Liver (tissue), 9 donors: ENCODE measurements around the gene SNAP25. TPM values are rescaled to one million over a fixed set of nuclear protein-coding genes. Genes with fewer than 3 reads are reported as not detected.

Experiments
- DNase-seq: peaks from one replicate; pipeline ENCODE4 v3.0.0-alpha.2; 2017; ENCODE audit warnings: low spot score
- H3K27ac ChIP-seq, 2 donors: one replicate each; pipeline ENCODE4 v1.7.0; 2013; ENCODE audit warnings: inconsistent platforms in 2 of 2, low read length in 2 of 2, control low read depth in 1 of 2, low read depth in 1 of 2, mild to moderate bottlenecking in 1 of 2
- H3K27me3 ChIP-seq, 4 donors: one replicate each; pipeline versions ENCODE4 v1.6.1 to v1.7.0; 2013; ENCODE audit warnings: low read length in 3 of 4, inconsistent platforms in 1 of 4, mild to moderate bottlenecking in 1 of 4, moderate library complexity in 1 of 4; ENCODE audit not compliant: control insufficient read depth in 4 of 4, insufficient read depth in 4 of 4
- H3K36me3 ChIP-seq, 4 donors: one replicate each; pipeline versions ENCODE4 v1.6.1 to v1.7.0; 2013; ENCODE audit warnings: low read length in 3 of 4, mild to moderate bottlenecking in 3 of 4, low read depth in 1 of 4, moderate library complexity in 1 of 4; ENCODE audit not compliant: control insufficient read depth in 4 of 4, insufficient read depth in 3 of 4
- H3K4me1 ChIP-seq, 4 donors: one replicate each; pipeline versions ENCODE4 v1.6.1 to v1.7.0; 2013; ENCODE audit warnings: low read length in 3 of 4, mild to moderate bottlenecking in 3 of 4, moderate library complexity in 1 of 4; ENCODE audit not compliant: control insufficient read depth in 4 of 4, insufficient read depth in 4 of 4
- H3K4me3 ChIP-seq, 3 donors: one replicate each; pipeline versions ENCODE4 v1.6.1 to v1.7.0; 2013; ENCODE audit warnings: low read length in 3 of 3, control low read depth in 1 of 3, low read depth in 1 of 3, mild to moderate bottlenecking in 1 of 3
- H3K9ac ChIP-seq, 2 donors: one replicate each; pipeline ENCODE4 v1.7.0; 2013; ENCODE audit warnings: low read length in 2 of 2, mild to moderate bottlenecking in 2 of 2, moderate library complexity in 2 of 2, control low read depth in 1 of 2, low read depth in 1 of 2
- H3K9me3 ChIP-seq, 4 donors: one replicate each; pipeline versions ENCODE4 v1.6.1 to v1.7.0; 2013; ENCODE audit warnings: low read length in 3 of 4; ENCODE audit not compliant: control insufficient read depth in 4 of 4
- EGR1 ChIP-seq, 2 donors: IDR thresholded peaks; 2 replicates each; pipeline ENCODE4 v1.6.1; 2016 to 2018; ENCODE audit warnings: antibody characterized with exemption in 2 of 2, low read depth in 2 of 2
- FOXA1 ChIP-seq: IDR thresholded peaks from 2 replicates; pipeline ENCODE4 v1.6.1; 2016; ENCODE audit warnings: antibody characterized with exemption
- FOXA2 ChIP-seq: IDR thresholded peaks from 2 replicates; pipeline ENCODE4 v1.6.1; 2016; ENCODE audit warnings: antibody characterized with exemption
- GABPA ChIP-seq, 2 donors: IDR thresholded peaks in 1 of 2; conservative IDR thresholded peaks in 1 of 2; 2 replicates each; pipeline ENCODE4 v1.6.1; 2016; ENCODE audit warnings: antibody characterized with exemption in 2 of 2, mild to moderate bottlenecking in 1 of 2, moderate library complexity in 1 of 2
- HNF4A ChIP-seq, 2 donors: conservative IDR thresholded peaks; 2 replicates each; pipeline ENCODE4 v1.6.1; 2016; ENCODE audit warnings: antibody characterized with exemption in 2 of 2, mild to moderate bottlenecking in 2 of 2
- HNF4G ChIP-seq: IDR thresholded peaks from 2 replicates; pipeline ENCODE4 v1.6.1; 2016; ENCODE audit warnings: antibody characterized with exemption
- JUND ChIP-seq, 2 donors: IDR thresholded peaks; 2 replicates each; pipeline ENCODE4 v1.6.1; 2016; ENCODE audit warnings: antibody characterized with exemption in 2 of 2
- NR2F2 ChIP-seq: IDR thresholded peaks from 2 replicates; pipeline ENCODE4 v1.6.1; 2016; ENCODE audit warnings: antibody characterized with exemption
- RAD21 ChIP-seq, 2 donors: IDR thresholded peaks; 2 replicates each; pipeline ENCODE4 v1.6.1; 2016; ENCODE audit warnings: antibody characterized with exemption in 2 of 2, mild to moderate bottlenecking in 2 of 2
- RXRA ChIP-seq, 2 donors: IDR thresholded peaks; 2 replicates each; pipeline ENCODE4 v1.6.1; 2017 to 2018; ENCODE audit warnings: antibody characterized with exemption in 2 of 2, mild to moderate bottlenecking in 1 of 2
- SP1 ChIP-seq: IDR thresholded peaks from 2 replicates; pipeline ENCODE4 v1.6.1; 2018; ENCODE audit warnings: antibody characterized with exemption, mild to moderate bottlenecking
- TAF1 ChIP-seq: conservative IDR thresholded peaks from 2 replicates; pipeline ENCODE4 v1.6.1; 2016; ENCODE audit warnings: antibody characterized with exemption, mild to moderate bottlenecking
- YY1 ChIP-seq: IDR thresholded peaks from 2 replicates; pipeline ENCODE4 v1.6.1; 2016; ENCODE audit warnings: antibody characterized with exemption, mild to moderate bottlenecking
- WGBS: extraction: QIAGEN DNeasy Blood & Tissue Kit; methylation state at CpG from one replicate; pipeline ENCODE4 v1.1.7; 2013; 5-methylcytosine and 5-hydroxymethylcytosine counted together
- polyA plus RNA-seq, 2 donors: library from polyadenylated mRNA; stranded (reverse) in 1 of 2; unstranded in 1 of 2; fragments of 200-250 nt in 1 of 2; fragments of >200 nt in 1 of 2; fragmentation: Nextera tagmentation in 1 of 2; extraction: Ambion mirVana in 1 of 2; gene quantifications; one replicate each; pipeline versions ENCODE4 v1.2.1 to v1.2.3, GENCODE V29; 2013 to 2015
- total RNA-seq, 2 donors: library from RNA; depleted of rRNA; stranded (reverse); fragments of >200 nt; gene quantifications; one replicate each; pipeline ENCODE4 v1.2.3, GENCODE V29; 2014
- TF ChIP-seq, protein P1 (sequence below): IDR thresholded peaks from 2 replicates; pipeline ENCODE4 v1.6.1; 2016; ENCODE audit warnings: antibody characterized with exemption, mild to moderate bottlenecking
- TF ChIP-seq, protein P2 (sequence below): IDR thresholded peaks from 2 replicates; pipeline ENCODE4 v1.6.1; 2016; ENCODE audit warnings: antibody characterized with exemption
- TF ChIP-seq, protein P3 (sequence below): IDR thresholded peaks from 2 replicates; pipeline ENCODE4 v1.6.1; 2016; ENCODE audit warnings: antibody characterized with exemption
- TF ChIP-seq, protein P4 (sequence below): fragments of 150-350 bp; IDR thresholded peaks from 2 replicates; pipeline ENCODE4 v1.5.1; 2017; ENCODE audit warnings: improper control_type of control experiment, low read depth, low read length; ENCODE audit not compliant: missing input control
- TF ChIP-seq, protein P5 (sequence below): IDR thresholded peaks from 2 replicates; pipeline ENCODE4 v1.6.1; 2016; ENCODE audit warnings: antibody characterized with exemption
- donor health status: healthy.
- donor health status: healthy.
- donor health status: healthy.
- donor health status: healthy.
- donor health status: healthy.

The SNAP25 gene
- total and polyA plus RNA-seq, 4 donors, result 0.32 to 2.7 (median 0.56) TPM

DNA sequence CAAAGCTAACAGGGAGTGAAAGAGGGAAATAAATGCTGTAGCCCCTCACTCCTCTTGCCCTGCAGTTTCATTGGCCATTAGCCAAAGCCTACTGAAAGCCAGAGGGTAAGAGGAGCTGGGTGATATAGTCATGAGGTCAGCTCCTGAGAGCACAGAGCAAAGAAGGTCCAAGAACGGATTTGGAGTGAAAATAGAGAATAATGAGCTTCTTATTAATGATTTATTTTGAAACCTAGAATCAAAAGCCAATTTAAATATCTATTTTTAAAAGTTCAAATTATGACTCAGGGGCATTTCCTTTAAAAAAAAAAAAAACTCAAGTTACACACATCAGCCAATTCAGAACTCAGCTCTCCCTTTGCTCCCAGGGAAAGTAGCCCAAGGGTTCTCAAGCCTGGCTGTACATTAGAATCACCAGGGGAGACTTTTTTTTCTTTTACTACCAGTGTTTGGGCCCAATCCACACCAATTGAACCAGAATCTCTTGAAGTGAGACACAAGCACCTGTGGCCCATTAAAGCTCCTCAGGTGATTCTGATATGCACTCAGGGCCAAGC lies 79.1 kb downstream of the SNAP25 start:
- Histone ChIP-seq H3K4me1 (no peaks in the 10 kb centered on the region), H3K36me3 (no peaks in the 10 kb centered on the region), H3K27ac (no peak overlapping the region), H3K9ac (no peak overlapping the region), H3K9me3 (no peaks in the 10 kb centered on the region), H3K4me3 (no peak overlapping the region), H3K27me3 (no peaks in the 10 kb centered on the region)
- TF ChIP-seq EGR1 (IDR thresholded peaks at IDR 0.05; ENCODE audit: low read depth in 2 of 2) (no peak), FOXA2 (no peak), RXRA (IDR thresholded peaks at IDR 0.05) (no peak), YY1 (no peak), GABPA (IDR thresholded peaks at IDR 0.05 in 1 of 2, conservative IDR thresholded peaks at IDR 0.05 in 1 of 2) (no peak), FOXA1 (no peak)
- TF ChIP-seq, protein P1, sequence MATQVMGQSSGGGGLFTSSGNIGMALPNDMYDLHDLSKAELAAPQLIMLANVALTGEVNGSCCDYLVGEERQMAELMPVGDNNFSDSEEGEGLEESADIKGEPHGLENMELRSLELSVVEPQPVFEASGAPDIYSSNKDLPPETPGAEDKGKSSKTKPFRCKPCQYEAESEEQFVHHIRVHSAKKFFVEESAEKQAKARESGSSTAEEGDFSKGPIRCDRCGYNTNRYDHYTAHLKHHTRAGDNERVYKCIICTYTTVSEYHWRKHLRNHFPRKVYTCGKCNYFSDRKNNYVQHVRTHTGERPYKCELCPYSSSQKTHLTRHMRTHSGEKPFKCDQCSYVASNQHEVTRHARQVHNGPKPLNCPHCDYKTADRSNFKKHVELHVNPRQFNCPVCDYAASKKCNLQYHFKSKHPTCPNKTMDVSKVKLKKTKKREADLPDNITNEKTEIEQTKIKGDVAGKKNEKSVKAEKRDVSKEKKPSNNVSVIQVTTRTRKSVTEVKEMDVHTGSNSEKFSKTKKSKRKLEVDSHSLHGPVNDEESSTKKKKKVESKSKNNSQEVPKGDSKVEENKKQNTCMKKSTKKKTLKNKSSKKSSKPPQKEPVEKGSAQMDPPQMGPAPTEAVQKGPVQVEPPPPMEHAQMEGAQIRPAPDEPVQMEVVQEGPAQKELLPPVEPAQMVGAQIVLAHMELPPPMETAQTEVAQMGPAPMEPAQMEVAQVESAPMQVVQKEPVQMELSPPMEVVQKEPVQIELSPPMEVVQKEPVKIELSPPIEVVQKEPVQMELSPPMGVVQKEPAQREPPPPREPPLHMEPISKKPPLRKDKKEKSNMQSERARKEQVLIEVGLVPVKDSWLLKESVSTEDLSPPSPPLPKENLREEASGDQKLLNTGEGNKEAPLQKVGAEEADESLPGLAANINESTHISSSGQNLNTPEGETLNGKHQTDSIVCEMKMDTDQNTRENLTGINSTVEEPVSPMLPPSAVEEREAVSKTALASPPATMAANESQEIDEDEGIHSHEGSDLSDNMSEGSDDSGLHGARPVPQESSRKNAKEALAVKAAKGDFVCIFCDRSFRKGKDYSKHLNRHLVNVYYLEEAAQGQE, result no peak
- TF ChIP-seq, protein P2, sequence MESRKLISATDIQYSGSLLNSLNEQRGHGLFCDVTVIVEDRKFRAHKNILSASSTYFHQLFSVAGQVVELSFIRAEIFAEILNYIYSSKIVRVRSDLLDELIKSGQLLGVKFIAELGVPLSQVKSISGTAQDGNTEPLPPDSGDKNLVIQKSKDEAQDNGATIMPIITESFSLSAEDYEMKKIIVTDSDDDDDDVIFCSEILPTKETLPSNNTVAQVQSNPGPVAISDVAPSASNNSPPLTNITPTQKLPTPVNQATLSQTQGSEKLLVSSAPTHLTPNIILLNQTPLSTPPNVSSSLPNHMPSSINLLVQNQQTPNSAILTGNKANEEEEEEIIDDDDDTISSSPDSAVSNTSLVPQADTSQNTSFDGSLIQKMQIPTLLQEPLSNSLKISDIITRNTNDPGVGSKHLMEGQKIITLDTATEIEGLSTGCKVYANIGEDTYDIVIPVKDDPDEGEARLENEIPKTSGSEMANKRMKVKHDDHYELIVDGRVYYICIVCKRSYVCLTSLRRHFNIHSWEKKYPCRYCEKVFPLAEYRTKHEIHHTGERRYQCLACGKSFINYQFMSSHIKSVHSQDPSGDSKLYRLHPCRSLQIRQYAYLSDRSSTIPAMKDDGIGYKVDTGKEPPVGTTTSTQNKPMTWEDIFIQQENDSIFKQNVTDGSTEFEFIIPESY, result no peak
- no peak for DNase-seq
- WGBS, result 71% methylated on average over 1 of the region's 1 CpG

DNA sequence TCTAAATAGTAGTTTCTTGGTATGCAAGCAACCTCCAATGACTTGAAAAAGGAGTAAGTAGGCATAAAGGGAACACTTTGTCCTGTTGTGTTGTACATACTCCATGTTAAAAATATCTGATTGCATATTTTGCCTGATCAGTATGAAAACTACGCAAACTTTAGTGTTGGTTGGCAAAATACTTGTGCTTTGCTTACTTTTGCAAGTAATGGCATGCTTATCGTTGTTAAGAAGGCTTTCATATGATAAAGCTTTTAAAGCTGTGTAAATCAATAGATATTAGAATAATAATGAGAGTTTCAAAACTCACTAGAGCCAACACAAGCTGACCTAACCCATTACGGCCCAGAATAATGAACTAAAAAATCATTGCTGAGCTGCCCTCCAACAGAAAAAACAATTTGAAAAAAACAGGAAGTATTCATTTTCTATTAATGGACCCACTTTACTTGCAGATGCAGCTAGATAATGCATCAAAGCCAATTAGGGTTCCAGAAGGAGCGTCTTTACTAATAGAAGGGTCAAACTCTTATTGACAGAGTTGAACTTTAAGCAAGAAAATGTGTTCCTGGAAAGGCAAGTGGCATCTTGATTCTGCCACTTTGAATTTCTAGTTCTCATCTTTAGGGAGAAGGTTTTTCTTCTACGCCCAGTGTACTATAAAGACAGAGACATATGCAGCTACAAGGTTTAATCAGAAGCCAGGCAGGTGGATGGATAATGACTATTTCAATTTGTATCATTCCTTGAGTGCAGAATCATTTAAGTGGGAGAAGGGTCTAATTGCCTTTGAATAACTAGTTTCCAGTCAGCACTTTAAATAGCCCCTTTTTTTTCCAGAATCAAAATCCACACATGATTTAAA lies 82.2 kb downstream of the SNAP25 start:
- TF ChIP-seq FOXA2 (no peak), GABPA (IDR thresholded peaks at IDR 0.05 in 1 of 2, conservative IDR thresholded peaks at IDR 0.05 in 1 of 2) (no peak), HNF4G (no peak), RAD21 (IDR thresholded peaks at IDR 0.05) (no peak), RXRA (IDR thresholded peaks at IDR 0.05) (no peak), HNF4A (conservative IDR thresholded peaks at IDR 0.05) (no peak), NR2F2 (no peak), FOXA1 (no peak), EGR1 (IDR thresholded peaks at IDR 0.05; ENCODE audit: low read depth in 2 of 2) (no peak), JUND (IDR thresholded peaks at IDR 0.05) (no peak), SP1 (no peak), TAF1 (no peak), YY1 (no peak)
- TF ChIP-seq, protein P3, sequence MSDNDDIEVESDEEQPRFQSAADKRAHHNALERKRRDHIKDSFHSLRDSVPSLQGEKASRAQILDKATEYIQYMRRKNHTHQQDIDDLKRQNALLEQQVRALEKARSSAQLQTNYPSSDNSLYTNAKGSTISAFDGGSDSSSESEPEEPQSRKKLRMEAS, result no peak
- TF ChIP-seq, protein P4, sequence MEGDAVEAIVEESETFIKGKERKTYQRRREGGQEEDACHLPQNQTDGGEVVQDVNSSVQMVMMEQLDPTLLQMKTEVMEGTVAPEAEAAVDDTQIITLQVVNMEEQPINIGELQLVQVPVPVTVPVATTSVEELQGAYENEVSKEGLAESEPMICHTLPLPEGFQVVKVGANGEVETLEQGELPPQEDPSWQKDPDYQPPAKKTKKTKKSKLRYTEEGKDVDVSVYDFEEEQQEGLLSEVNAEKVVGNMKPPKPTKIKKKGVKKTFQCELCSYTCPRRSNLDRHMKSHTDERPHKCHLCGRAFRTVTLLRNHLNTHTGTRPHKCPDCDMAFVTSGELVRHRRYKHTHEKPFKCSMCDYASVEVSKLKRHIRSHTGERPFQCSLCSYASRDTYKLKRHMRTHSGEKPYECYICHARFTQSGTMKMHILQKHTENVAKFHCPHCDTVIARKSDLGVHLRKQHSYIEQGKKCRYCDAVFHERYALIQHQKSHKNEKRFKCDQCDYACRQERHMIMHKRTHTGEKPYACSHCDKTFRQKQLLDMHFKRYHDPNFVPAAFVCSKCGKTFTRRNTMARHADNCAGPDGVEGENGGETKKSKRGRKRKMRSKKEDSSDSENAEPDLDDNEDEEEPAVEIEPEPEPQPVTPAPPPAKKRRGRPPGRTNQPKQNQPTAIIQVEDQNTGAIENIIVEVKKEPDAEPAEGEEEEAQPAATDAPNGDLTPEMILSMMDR, result no peak
- TF ChIP-seq, protein P1, result no peak
- TF ChIP-seq, protein P5, sequence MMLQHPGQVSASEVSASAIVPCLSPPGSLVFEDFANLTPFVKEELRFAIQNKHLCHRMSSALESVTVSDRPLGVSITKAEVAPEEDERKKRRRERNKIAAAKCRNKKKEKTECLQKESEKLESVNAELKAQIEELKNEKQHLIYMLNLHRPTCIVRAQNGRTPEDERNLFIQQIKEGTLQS, result no peak
- H3K9me3 ChIP-seq, result no peaks in the 10 kb centered on the region
- H3K4me3 ChIP-seq, result no peak overlapping the region
- peaks cover 0 to 1% (median 0%) of the 10 kb centered on the region in 4 donors for H3K4me1 ChIP-seq
- H3K9ac ChIP-seq, result no peak overlapping the region
- no peak for DNase-seq
- 81% methylated on average over 5 of the region's 5 CpGs for WGBS
- no peak overlapping the region for H3K27ac ChIP-seq
- no peaks in the 10 kb centered on the region for H3K27me3 ChIP-seq
- no peaks in the 10 kb centered on the region for H3K36me3 ChIP-seq
